Naive thymus-derived CD4-positive, alpha-beta T cell (primary cell): ENCODE data around the gene ZNF595. TPM values are rescaled to one million over a fixed set of nuclear protein-coding genes. Genes with fewer than 3 reads are reported as not detected.
A peak's percentile ranks its signal among the peaks of the same experiment; 100 is the strongest.
"Not testable (repeated sequence)": the region's sequence is repeated elsewhere in the genome, so short reads cannot be mapped to it uniquely, and the experiment has no call there.

Experiments used
- ATAC-seq: fragments of 150-1000 bp; cut with Tn5 transposase; 2 replicates; pipeline ENCODE4 v1.10.0; 2021; ENCODE audit warnings: mild to moderate bottlenecking, moderate library complexity
- CTCF ChIA-PET: fragments of 350-600 bp; sonication (Branson Sonifier 250); formaldehyde crosslinking; loops from one replicate; lab custom pipeline; 2021; ENCODE audit warnings: antibody characterized with exemption; lab: Charles Lee
- POLR2A ChIA-PET: fragments of 350-600 bp; sonication (Branson Sonifier 250); formaldehyde crosslinking; loops from one replicate; lab custom pipeline; 2021; ENCODE audit warnings: antibody characterized with exemption, inconsistent platforms; lab: Charles Lee
- DNase-seq, 9 donors: peaks; one replicate each; pipeline versions ENCODE4 v3.0.0 to v3.0.0-alpha.2; 2020 to 2022; ENCODE audit warnings: mixed read lengths in 1 of 9
- H3K27ac ChIP-seq: one replicate; pipeline ENCODE4 v1.7.0; 2013; ENCODE audit warnings: mild to moderate bottlenecking, low read depth, low read length, moderate library complexity
- H3K27me3 ChIP-seq, 2 donors: one replicate each; pipeline ENCODE4 v1.7.0; 2013; ENCODE audit warnings: low read length in 2 of 2, mild to moderate bottlenecking in 2 of 2, moderate library complexity in 2 of 2; ENCODE audit not compliant: control insufficient read depth in 2 of 2, insufficient read depth in 2 of 2
- H3K36me3 ChIP-seq, 3 experiments: 1 replicate in 2 of 3; 2 replicates in 1 of 3; pipeline ENCODE4 v1.7.0; 2013; ENCODE audit warnings: low read length in 3 of 3, mild to moderate bottlenecking in 3 of 3, moderate library complexity in 1 of 3; ENCODE audit not compliant: insufficient read depth in 3 of 3, control insufficient read depth in 2 of 3
- H3K4me1 ChIP-seq, 2 donors: one replicate each; pipeline ENCODE4 v1.7.0; 2013; ENCODE audit warnings: low read length in 2 of 2, mild to moderate bottlenecking in 2 of 2, moderate library complexity in 1 of 2; ENCODE audit not compliant: control insufficient read depth in 2 of 2, insufficient read depth in 2 of 2
- H3K4me3 ChIP-seq: 2 replicates; pipeline ENCODE4 v1.7.0; 2013; ENCODE audit warnings: mild to moderate bottlenecking, low read length
- H3K9me3 ChIP-seq, 3 experiments: 1 replicate in 2 of 3; 2 replicates in 1 of 3; pipeline ENCODE4 v1.7.0; 2013; ENCODE audit warnings: low read length in 3 of 3; ENCODE audit not compliant: control insufficient read depth in 2 of 3
- H3K27ac Mint-ChIP-seq, 9 donors: one replicate each; pipeline ENCODE4 v1.8.0; 2020 to 2022; ENCODE audit warnings: mixed read lengths in 9 of 9, mild to moderate bottlenecking in 8 of 9, moderate library complexity in 5 of 9, inconsistent platforms in 2 of 9
- H3K27me3 Mint-ChIP-seq, 5 donors: one replicate each; pipeline ENCODE4 v1.8.0; 2021 to 2022; ENCODE audit warnings: mixed read lengths in 5 of 5, mild to moderate bottlenecking in 1 of 5
- H3K36me3 Mint-ChIP-seq, 5 donors: one replicate each; pipeline ENCODE4 v1.8.0; 2020 to 2022; ENCODE audit warnings: mixed read lengths in 5 of 5, mild to moderate bottlenecking in 3 of 5, inconsistent platforms in 1 of 5
- H3K4me1 Mint-ChIP-seq, 7 donors: one replicate each; pipeline ENCODE4 v1.8.0; 2020 to 2022; ENCODE audit warnings: mixed read lengths in 7 of 7, mild to moderate bottlenecking in 3 of 7, inconsistent platforms in 1 of 7
- H3K4me3 Mint-ChIP-seq, 10 donors: one replicate each; pipeline ENCODE4 v1.8.0; 2020 to 2022; ENCODE audit warnings: mild to moderate bottlenecking in 10 of 10, mixed read lengths in 10 of 10, moderate library complexity in 6 of 10, inconsistent platforms in 2 of 10
- H3K9me3 Mint-ChIP-seq, 11 donors: one replicate each; pipeline ENCODE4 v1.8.0; 2020 to 2022; ENCODE audit warnings: mixed read lengths in 11 of 11, mild to moderate bottlenecking in 4 of 11, inconsistent platforms in 1 of 11, moderate library complexity in 1 of 11
- intact Hi-C, 2 donors: fragments of 100-400 bp; cut with micrococcal nuclease; formaldehyde crosslinking; loops; one replicate each; pipeline ENCODE4 v1.15.1; 2023
- polyA plus RNA-seq, 2 donors: library from polyadenylated mRNA; unstranded; fragments of 300-500 nt; fragmentation: Illumina TruSeq; gene quantifications; one replicate each; pipeline ENCODE4 v1.2.3, GENCODE V29; 2021
- total RNA-seq, 6 experiments: library from RNA in 5 of 6; stranded (reverse) in 5 of 6; gene quantifications; 1 replicate in 5 of 6; 2 replicates in 1 of 6; pipeline ENCODE4 v1.2.3 and lab custom pipeline; 2021 to 2026

ZNF595 gene
- total and polyA plus RNA-seq, 7 experiments from 2014 or later = 2.4 to 16.5 (median 8.9) TPM

- H3K27ac ChIP-seq, CTCF ChIA-PET, H3K4me1 ChIP-seq, H3K36me3 ChIP-seq, H3K27me3 ChIP-seq, POLR2A ChIA-PET, H3K4me1 Mint-ChIP-seq, ATAC-seq, H3K4me3 Mint-ChIP-seq, DNase-seq, H3K4me3 ChIP-seq, H3K9me3 Mint-ChIP-seq, H3K27me3 Mint-ChIP-seq, H3K36me3 Mint-ChIP-seq, intact Hi-C loops, H3K9me3 ChIP-seq, H3K27ac Mint-ChIP-seq: not testable (repeated sequence)
These were observed 14.9 kb upstream of the ZNF595 start for GRCh38 chr4:38202-38601.

GRCh38 chr4:43375-43774, 9.7 kb upstream of the ZNF595 start:
- intact Hi-C loops, H3K36me3 ChIP-seq, H3K36me3 Mint-ChIP-seq, H3K27ac ChIP-seq, DNase-seq, H3K4me1 ChIP-seq, H3K4me3 ChIP-seq, H3K27me3 Mint-ChIP-seq, H3K27me3 ChIP-seq, H3K4me1 Mint-ChIP-seq, H3K4me3 Mint-ChIP-seq, H3K27ac Mint-ChIP-seq, POLR2A ChIA-PET, H3K9me3 ChIP-seq: not testable (repeated sequence)
- H3K9me3 Mint-ChIP-seq = peaks cover 0 to 16% (median 2%) of the 10 kb centered on the region in 11 donors
- CTCF ChIA-PET = interaction anchor here (0.7 to 0.9 kb wide), 2 partner anchors 13 to 180 kb away, joined by 3 read pairs; no protein-coding TSS in a partner anchor
- peak; percentile 38 for ATAC-seq

- H3K4me1 Mint-ChIP-seq, H3K27ac ChIP-seq, H3K27ac Mint-ChIP-seq, H3K36me3 Mint-ChIP-seq, CTCF ChIA-PET, H3K9me3 ChIP-seq, H3K4me3 ChIP-seq, H3K36me3 ChIP-seq, H3K27me3 ChIP-seq, ATAC-seq, intact Hi-C loops, H3K27me3 Mint-ChIP-seq, H3K4me1 ChIP-seq: not testable (repeated sequence)
- Mint-ChIP-seq H3K4me3 (peak overlapping the region in 1 of 10 donors; percentile 45), H3K9me3 (peaks cover 0 to 12% (median 0%) of the 10 kb centered on the region in 11 donors)
- DNase-seq = peak in 3 of 9 donors; percentile 5 to 18 (median 17)
- POLR2A ChIA-PET = interaction anchor here (0.6 to 2.0 kb wide), 2 partner anchors 73 to 394 kb away, joined by 3 to 5 read pairs; partner anchors contain the start of gene ZNF718
These were observed 1.9 kb upstream of the ZNF595 start for GRCh38 chr4:51253-51652.

GRCh38 chr4:51655-52277, 1.4 kb upstream of the ZNF595 start:
- H3K4me1 Mint-ChIP-seq, H3K36me3 Mint-ChIP-seq, H3K9me3 ChIP-seq, CTCF ChIA-PET, H3K4me1 ChIP-seq, H3K4me3 Mint-ChIP-seq, H3K27ac Mint-ChIP-seq, H3K27me3 ChIP-seq, H3K4me3 ChIP-seq, H3K36me3 ChIP-seq, H3K27me3 Mint-ChIP-seq, intact Hi-C loops, H3K27ac ChIP-seq: not testable (repeated sequence)
- POLR2A ChIA-PET = interaction anchor here (0.6 to 2.0 kb wide), 3 partner anchors 71 to 394 kb away, joined by 3 to 5 read pairs (median 3); partner anchors contain the start of gene ZNF718
- peaks cover 0 to 12% (median 0%) of the 10 kb centered on the region in 11 donors for H3K9me3 Mint-ChIP-seq
- DNase-seq (peak in 7 of 9 donors; percentile 39 to 65 (median 57)), ATAC-seq (peak; percentile 66)

GRCh38 chr4:53521-53920, 400 bp downstream of the ZNF595 start:
- H3K27ac Mint-ChIP-seq, H3K4me1 ChIP-seq, H3K36me3 Mint-ChIP-seq, H3K27me3 Mint-ChIP-seq, H3K9me3 Mint-ChIP-seq, H3K4me1 Mint-ChIP-seq, DNase-seq, H3K4me3 Mint-ChIP-seq, H3K27me3 ChIP-seq, H3K27ac ChIP-seq, H3K4me3 ChIP-seq, intact Hi-C loops, H3K9me3 ChIP-seq, CTCF ChIA-PET, ATAC-seq, H3K36me3 ChIP-seq: not testable (repeated sequence)
- POLR2A ChIA-PET = interaction anchor here (1.0 to 1.1 kb wide), 2 partner anchors 71 to 421 kb away, joined by 3 to 6 read pairs; partner anchors contain the start of gene ZNF718

GRCh38 chr4:64733-65132, 11.6 kb downstream of the ZNF595 start:
- intact Hi-C loops, H3K27ac Mint-ChIP-seq, POLR2A ChIA-PET, H3K27me3 Mint-ChIP-seq, H3K27me3 ChIP-seq, DNase-seq, CTCF ChIA-PET, H3K4me1 ChIP-seq, H3K4me3 ChIP-seq, H3K4me1 Mint-ChIP-seq, H3K27ac ChIP-seq, H3K4me3 Mint-ChIP-seq, H3K36me3 ChIP-seq, ATAC-seq, H3K9me3 ChIP-seq: not testable (repeated sequence)
- Mint-ChIP-seq H3K36me3 (peaks cover 4 to 20% (median 12%) of the 10 kb centered on the region in 5 donors), H3K9me3 (peaks cover 5 to 18% (median 11%) of the 10 kb centered on the region in 11 donors)

GRCh38 chr4:71830-72229, 18.7 kb downstream of the ZNF595 start:
- no peak overlapping the region for H3K27ac Mint-ChIP-seq
- Histone ChIP-seq H3K9me3 (peaks cover 0 to 53% (median 25%) of the 10 kb centered on the region in 3 experiments), H3K4me3 (no peak overlapping the region), H3K27ac (no peak overlapping the region), H3K27me3 (no peaks in the 10 kb centered on the region), H3K36me3 (peaks cover 0 to 26% (median 0%) of the 10 kb centered on the region in 3 experiments), H3K4me1 (no peaks in the 10 kb centered on the region)
- no peak for DNase-seq
- ChIA-PET POLR2A (no interaction called here), CTCF (no interaction called here)
- no peak overlapping the region for H3K4me3 Mint-ChIP-seq
- no peaks in the 10 kb centered on the region for H3K4me1 Mint-ChIP-seq
- H3K27me3 Mint-ChIP-seq = peaks cover 0 to 5% (median 0%) of the 10 kb centered on the region in 5 donors
- H3K9me3 Mint-ChIP-seq = peaks cover 10 to 82% (median 68%) of the 10 kb centered on the region in 11 donors
- H3K36me3 Mint-ChIP-seq = peaks cover 19 to 76% (median 67%) of the 10 kb centered on the region in 5 donors
- intact Hi-C loops = no loop called here
- no peak for ATAC-seq
